HG02870 (cell line): ENCODE data around the gene NAP1L5.

Experiments used
- ATAC-seq: cut with Tn5 transposase; IDR thresholded peaks from one replicate; pipeline ENCODE4 v1.9.1; 2021; ENCODE audit warnings: mild to moderate bottlenecking, moderate library complexity; ENCODE audit not compliant: unreplicated experiment

NAP1L5 gene

GRCh38 chr4:88697588-88698329, at the start of gene NAP1L5:
Gene NAP1L5 (minus strand): TSS chr4:88697829. CDS start chr4:88697754, 75 bp downstream.
- ATAC-seq: peak; percentile 89

GRCh38 chr4:88747351-88747750, 49.7 kb upstream of the NAP1L5 start:
- ATAC-seq: no peak

- ATAC-seq: no peak
Observed at GRCh38 chr4:88746206-88746605, 48.6 kb upstream of the NAP1L5 start.

GRCh38 chr4:88745581-88746163, 48.0 kb upstream of the NAP1L5 start:
- no peak for ATAC-seq

GRCh38 chr4:88745175-88745574, 47.5 kb upstream of the NAP1L5 start:
- ATAC-seq: no peak

GRCh38 chr4:88744609-88745008, 47.0 kb upstream of the NAP1L5 start:
- ATAC-seq: no peak

GRCh38 chr4:88743696-88744095, 46.1 kb upstream of the NAP1L5 start:
- ATAC-seq: no peak

- no peak for ATAC-seq
Observed at GRCh38 chr4:88742561-88742960, 44.9 kb upstream of the NAP1L5 start.

GRCh38 chr4:88738180-88738579, 40.6 kb upstream of the NAP1L5 start:
- no peak for ATAC-seq

GRCh38 chr4:88737307-88737941, 39.8 kb upstream of the NAP1L5 start:
- ATAC-seq: no peak

GRCh38 chr4:88736264-88736663, 38.6 kb upstream of the NAP1L5 start:
- peak; percentile 72 for ATAC-seq

- ATAC-seq: no peak
Observed at GRCh38 chr4:88735564-88735963, 37.9 kb upstream of the NAP1L5 start.

- ATAC-seq: no peak
Observed at GRCh38 chr4:88734403-88734949, 36.8 kb upstream of the NAP1L5 start.

GRCh38 chr4:88732714-88733368, 35.2 kb upstream of the NAP1L5 start:
- ATAC-seq: no peak

- ATAC-seq: no peak
Observed at GRCh38 chr4:88731381-88731780, 33.8 kb upstream of the NAP1L5 start.

- no peak for ATAC-seq
Observed at GRCh38 chr4:88730811-88731210, 33.2 kb upstream of the NAP1L5 start.

- ATAC-seq: no peak
Observed at GRCh38 chr4:88729146-88729760, 31.6 kb upstream of the NAP1L5 start.

- no peak for ATAC-seq
Observed at GRCh38 chr4:88728146-88728545, 30.5 kb upstream of the NAP1L5 start.

- ATAC-seq: no peak
Observed at GRCh38 chr4:88725986-88726385, 28.4 kb upstream of the NAP1L5 start.

- no peak for ATAC-seq
Observed at GRCh38 chr4:88725143-88725542, 27.5 kb upstream of the NAP1L5 start.

GRCh38 chr4:88724406-88724805, 26.8 kb upstream of the NAP1L5 start:
- ATAC-seq: no peak
